Activated CD4-positive, alpha-beta T cell treated with anti-CD3 and anti-CD28 coated beads, Interleukin-2, amount 50 U/mL, for 24 hours (primary cell): ENCODE data around the gene LRRC8D.
"Not testable (repeated sequence)": the region's sequence is repeated elsewhere in the genome, so short reads cannot be mapped to it uniquely, and the experiment has no call there.

Experiments used
- DNase-seq, 2 donors: peaks; one replicate each; pipeline ENCODE4 v3.0.0-alpha.2; 2020; ENCODE audit warnings: low read depth in 1 of 2, low spot score in 1 of 2

LRRC8D gene

GRCh38 chr1:89820422-89821321 is at the start of gene LRRC8D:
TSS of gene LRRC8D (plus strand) at chr1:89821032. CDS start at chr1:89933069, 112,037 bp downstream.
- peak; percentile 37 to 42 for DNase-seq

GRCh38 chr1:89771991-89772560 is 48.8 kb upstream of the LRRC8D start:
- DNase-seq: no peak

- not testable (repeated sequence) for DNase-seq
Measured at GRCh38 chr1:89776104-89776503, 44.7 kb upstream of the LRRC8D start.

GRCh38 chr1:89777271-89777670 is 43.6 kb upstream of the LRRC8D start:
- DNase-seq: not testable (repeated sequence)

GRCh38 chr1:89779151-89779940 is 41.5 kb upstream of the LRRC8D start:
- peak in 1 of 2 donors; percentile 17 for DNase-seq

- peak in 1 of 2 donors; percentile 24 for DNase-seq
Measured at GRCh38 chr1:89780721-89781120, 40.1 kb upstream of the LRRC8D start.

GRCh38 chr1:89781494-89782126 is 39.2 kb upstream of the LRRC8D start:
- peak; percentile 62 to 78 for DNase-seq

GRCh38 chr1:89786628-89787214 is 34.1 kb upstream of the LRRC8D start:
- DNase-seq: no peak

- DNase-seq: no peak
Measured at GRCh38 chr1:89790592-89790991, 30.2 kb upstream of the LRRC8D start.

GRCh38 chr1:89791064-89791726 is 29.6 kb upstream of the LRRC8D start:
- DNase-seq: no peak

- DNase-seq: no peak
Measured at GRCh38 chr1:89794406-89794805, 26.4 kb upstream of the LRRC8D start.

- not testable (repeated sequence) for DNase-seq
Measured at GRCh38 chr1:89795571-89795970, 25.3 kb upstream of the LRRC8D start.

- not testable (repeated sequence) for DNase-seq
Measured at GRCh38 chr1:89797876-89798275, 23.0 kb upstream of the LRRC8D start.

GRCh38 chr1:89799495-89799894 is 21.3 kb upstream of the LRRC8D start:
- no peak for DNase-seq

GRCh38 chr1:89800022-89800655 is 20.7 kb upstream of the LRRC8D start:
- DNase-seq: no peak

GRCh38 chr1:89800718-89801117 is 20.1 kb upstream of the LRRC8D start:
- DNase-seq: no peak

- no peak for DNase-seq
Measured at GRCh38 chr1:89802051-89802450, 18.8 kb upstream of the LRRC8D start.

GRCh38 chr1:89802841-89803240 is 18.0 kb upstream of the LRRC8D start:
- DNase-seq: no peak

GRCh38 chr1:89804642-89805237 is 16.1 kb upstream of the LRRC8D start:
- peak; percentile 70 to 88 for DNase-seq
